Heart right ventricle (tissue), 16 donors: Measurements from ENCODE around the gene GTF3C2. TPM values are rescaled to one million over a fixed set of nuclear protein-coding genes. Genes with fewer than 3 reads are reported as not detected.

Experiments
- ATAC-seq, 8 donors: fragments of 200-7000 bp; cut with Tn5 transposase; one replicate each; pipeline ENCODE4 v1.9.1; 2020; ENCODE audit warnings: mild to moderate bottlenecking in 8 of 8, moderate library complexity in 8 of 8, moderate number of reproducible peaks in 1 of 8
- DNase-seq, 2 donors: peaks; one replicate each; pipeline ENCODE4 v3.0.0-alpha.2; 2020
- H3K27ac ChIP-seq, 10 donors: fragments of 200-600 bp; sonication (generic) in 2 of 10; one replicate each; pipeline versions ENCODE4 v1.5.0 to v1.8.0; 2020 to 2022; ENCODE audit warnings: mild to moderate bottlenecking in 3 of 10
- H3K27me3 ChIP-seq, 7 donors: fragments of 200-600 bp; one replicate each; pipeline ENCODE4 v1.8.0; 2021 to 2022; ENCODE audit warnings: mild to moderate bottlenecking in 2 of 7
- H3K36me3 ChIP-seq, 9 donors: fragments of 200-600 bp; sonication (generic) in 1 of 9; one replicate each; pipeline versions ENCODE4 v1.5.0 to v1.8.0; 2020 to 2022; ENCODE audit warnings: mild to moderate bottlenecking in 2 of 9
- H3K4me1 ChIP-seq, 9 donors: fragments of 200-600 bp; sonication (generic) in 1 of 9; one replicate each; pipeline versions ENCODE4 v1.5.0 to v1.8.0; 2020 to 2022; ENCODE audit warnings: mild to moderate bottlenecking in 4 of 9
- H3K4me3 ChIP-seq, 10 donors: fragments of 200-600 bp; sonication (generic) in 2 of 10; one replicate each; pipeline versions ENCODE4 v1.5.0 to v1.8.0; 2020 to 2022; ENCODE audit warnings: mild to moderate bottlenecking in 7 of 10, moderate library complexity in 2 of 10
- H3K9me3 ChIP-seq, 11 donors: fragments of 200-600 bp in 10 of 11; sonication (generic) in 2 of 11; one replicate each; pipeline versions ENCODE4 v1.5.0 to v1.8.0; 2013 to 2022; ENCODE audit warnings: mild to moderate bottlenecking in 2 of 11, control low read depth in 1 of 11, moderate library complexity in 1 of 11
- WGBS, 2 donors: extraction: QIAGEN DNeasy Blood & Tissue Kit; methylation state at CpG; one replicate each; pipeline ENCODE4 v1.1.7; 2013; ENCODE audit warnings: inconsistent platforms in 1 of 2; 5-methylcytosine and 5-hydroxymethylcytosine counted together
- intact Hi-C, 10 donors: fragments of 100-400 bp; cut with DNase I; formaldehyde crosslinking; loops; one replicate each; pipeline versions ENCODE4 v1.11.1 to v1.14.2; 2022
- polyA plus RNA-seq, 2 donors: library from polyadenylated mRNA; stranded (reverse); fragments of 200-250 nt; gene quantifications; one replicate each; pipeline ENCODE4 v1.2.3, GENCODE V29; 2013
- total RNA-seq, 10 donors: library from RNA; stranded (reverse); fragmentation: NEBNext Ultra II Directional in 3 of 10; extraction: Animal tissue kit (Norgen Biotek cat#: 25700) in 3 of 10; gene quantifications; one replicate each; pipeline versions ENCODE4 v1.2.1 to v1.2.4, GENCODE V29; 2021 to 2023
- TF ChIP-seq, protein P1 (sequence below), 9 donors: fragments of 200-600 bp; sonication (generic) in 2 of 9; IDR thresholded peaks; one replicate each; pipeline versions ENCODE4 v1.5.0 to v1.8.0; 2021 to 2022; ENCODE audit warnings: antibody characterized with exemption in 9 of 9, mild to moderate bottlenecking in 5 of 9, moderate library complexity in 1 of 9
- donor health status: Arrhythmogenic right ventricular cardiomyopathy.
- donor health status: ischemic (EF 13 %, LVEDD 7.1; RV severe dilation, severe dysfunction).
- donor health status: healthy with polysubstance abuse.
- donor health status: DM: no; HTN: yes; CAD: no.
- donor health status: DM: no; HTN: no; CAD: no.
- donor health status: ischemic (EF 25% LVEDD 6.9; RV normal size, moderate dysfunction).
- donor health status: ischemic (EF 25% LVEDD 5.7; RV mildly dilated, moderate dysfunction).
- donor health status: healthy.
- donor health status: DM: yes; HTN: yes; CAD: no.
- donor health status: Ischemic cardiomyopathy.
- donor health status: ischemic (EF 35%, LVEDD 5.7; RV mildly dilated, moderate dysfunction).
- donor health status: nonischemic (EF 11% LVEDD 7.7; RV severe dilation, severe dysfunction).
- donor health status: DM: yes; HTN: yes; CAD: no.
- donor health status: PGD.
- donor health status: ischemic (EF 29% LVEDD 5.4; RV normal size, mild dysfunction).
- donor health status: nonischemic (EF 23%, LVEDD 6.1; RV moderate dilation, normal function).

The GTF3C2 gene
- total and polyA plus RNA-seq, 12 donors: 17.6 to 30.3 (median 23.6) TPM

GRCh38 chr2:27393225-27393624 is 36.7 kb upstream of the GTF3C2 start:
- intact Hi-C loops: no loop called here
- no peaks in the 10 kb centered on the region for H3K4me1 ChIP-seq
- no peak for DNase-seq

DNA sequence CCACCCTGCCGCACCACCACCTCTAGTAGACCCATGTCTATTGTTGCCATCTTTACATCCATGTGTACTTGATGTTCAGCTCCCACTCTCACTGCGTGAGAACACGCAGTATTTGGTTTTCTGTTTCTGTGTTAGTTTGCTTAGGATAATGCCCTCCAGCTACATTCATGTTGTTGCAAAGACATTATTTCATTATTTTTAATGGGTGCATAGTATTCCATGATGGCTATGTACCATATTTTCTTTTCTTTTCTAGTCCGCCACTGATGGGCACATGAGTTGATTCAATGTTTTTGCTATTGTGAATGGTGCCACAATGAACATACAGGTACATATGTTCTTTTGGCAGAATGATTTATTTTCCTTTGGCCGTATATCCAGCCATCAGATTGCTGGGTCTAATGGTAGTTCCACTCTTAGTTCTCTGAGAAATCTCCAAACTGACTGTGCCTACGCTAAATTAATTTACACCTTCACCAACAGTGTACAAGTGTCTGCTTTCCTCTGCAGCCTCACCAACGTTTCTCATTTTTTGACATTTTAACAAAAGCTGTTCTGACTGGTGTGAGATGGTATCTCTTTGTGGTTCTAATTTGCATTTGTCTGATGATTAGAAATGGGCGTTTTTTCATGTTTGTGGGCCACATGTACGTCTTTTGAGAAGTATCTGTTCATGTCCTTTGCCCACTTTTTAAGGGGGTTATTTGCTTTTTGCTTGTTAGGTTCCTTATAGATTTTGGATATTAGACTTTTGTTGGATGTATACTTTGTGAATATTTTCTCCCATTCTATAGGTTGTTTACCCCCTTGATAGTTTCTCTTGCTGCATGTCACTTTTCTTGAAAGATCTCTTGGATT is 34.5 kb upstream of the GTF3C2 start:
- Histone ChIP-seq H3K27me3 (no peaks in the 10 kb centered on the region), H3K36me3 (peaks cover 0 to 20% (median 1%) of the 10 kb centered on the region in 9 donors), H3K4me1 (peaks cover 0 to 3% (median 0%) of the 10 kb centered on the region in 9 donors), H3K4me3 (no peak overlapping the region), H3K27ac (peak overlapping the region in 1 of 10 donors; percentile 53), H3K9me3 (no peaks in the 10 kb centered on the region)
- intact Hi-C loops: no loop called here
- TF ChIP-seq, protein P1, sequence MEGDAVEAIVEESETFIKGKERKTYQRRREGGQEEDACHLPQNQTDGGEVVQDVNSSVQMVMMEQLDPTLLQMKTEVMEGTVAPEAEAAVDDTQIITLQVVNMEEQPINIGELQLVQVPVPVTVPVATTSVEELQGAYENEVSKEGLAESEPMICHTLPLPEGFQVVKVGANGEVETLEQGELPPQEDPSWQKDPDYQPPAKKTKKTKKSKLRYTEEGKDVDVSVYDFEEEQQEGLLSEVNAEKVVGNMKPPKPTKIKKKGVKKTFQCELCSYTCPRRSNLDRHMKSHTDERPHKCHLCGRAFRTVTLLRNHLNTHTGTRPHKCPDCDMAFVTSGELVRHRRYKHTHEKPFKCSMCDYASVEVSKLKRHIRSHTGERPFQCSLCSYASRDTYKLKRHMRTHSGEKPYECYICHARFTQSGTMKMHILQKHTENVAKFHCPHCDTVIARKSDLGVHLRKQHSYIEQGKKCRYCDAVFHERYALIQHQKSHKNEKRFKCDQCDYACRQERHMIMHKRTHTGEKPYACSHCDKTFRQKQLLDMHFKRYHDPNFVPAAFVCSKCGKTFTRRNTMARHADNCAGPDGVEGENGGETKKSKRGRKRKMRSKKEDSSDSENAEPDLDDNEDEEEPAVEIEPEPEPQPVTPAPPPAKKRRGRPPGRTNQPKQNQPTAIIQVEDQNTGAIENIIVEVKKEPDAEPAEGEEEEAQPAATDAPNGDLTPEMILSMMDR (IDR thresholded peaks at IDR 0.05): no peak
- WGBS, 2 donors: 97% methylated on average over 9 of the region's 9 CpGs
- ATAC-seq (no peak), DNase-seq (no peak)

More at GRCh38 chr2:27393225-27393624, 36.7 kb upstream of the GTF3C2 start:
- peaks cover 0 to 11% (median 0%) of the 10 kb centered on the region in 9 donors for H3K36me3 ChIP-seq
- no peak for ATAC-seq
- 98 to 99% methylated on average over 33 of the region's 33 CpGs for WGBS, 2 donors
- H3K27me3 ChIP-seq: no peaks in the 10 kb centered on the region
- H3K9me3 ChIP-seq: no peaks in the 10 kb centered on the region
- TF ChIP-seq, protein P1 (IDR thresholded peaks at IDR 0.05): no peak
- H3K4me3 ChIP-seq: no peak overlapping the region
- no peak overlapping the region for H3K27ac ChIP-seq

GRCh38 chr2:27381577-27382181 is 25.1 kb upstream of the GTF3C2 start:
- DNase-seq (no peak), ATAC-seq (no peak)
- TF ChIP-seq, protein P1 (IDR thresholded peaks at IDR 0.05): no peak
- Histone ChIP-seq H3K27ac (peak overlapping the region in 8 of 10 donors; percentile 61 to 93 (median 88)), H3K27me3 (no peaks in the 10 kb centered on the region), H3K4me1 (peaks cover 5 to 37% (median 17%) of the 10 kb centered on the region in 9 donors), H3K36me3 (peaks cover 0 to 79% (median 47%) of the 10 kb centered on the region in 9 donors), H3K9me3 (no peaks in the 10 kb centered on the region), H3K4me3 (peak overlapping the region in 3 of 10 donors; percentile 63 to 72 (median 64))
- intact Hi-C loops: loop anchor here in 2 of 10 donors (2.0 kb wide), 1 partner anchor 27 kb away; the partner anchor contains the start of gene PPM1G (in 2 of the 2)
- 88 to 90% methylated on average over 10 of the region's 10 CpGs for WGBS, 2 donors
